GM10248 (cell line): Measurements from ENCODE around the gene ASB4.

ENCODE experiments used
- CTCF ChIA-PET: fragments of 300-600 bp; sonication (Branson Sonifier 250); formaldehyde crosslinking; extraction: SDS; loops from one replicate; lab custom pipeline; 2021; ENCODE audit warnings: antibody characterized with exemption; lab: Yijun Ruan, JAX
- POLR2A ChIA-PET: fragments of 350-650 bp; sonication (Branson Sonifier 250); formaldehyde crosslinking; extraction: SDS; loops from one replicate; lab custom pipeline; 2020; ENCODE audit warnings: antibody characterized with exemption; lab: Yijun Ruan, JAX
- DNase-seq: peaks from one replicate; pipeline ENCODE4 v3.0.0; 2012; ENCODE audit errors: extremely low spot score
- CTCF ChIP-seq: IDR thresholded peaks from 2 replicates; pipeline ENCODE4 v1.5.1; 2012; ENCODE audit warnings: mild to moderate bottlenecking, low read depth; ENCODE audit errors: extremely low read depth, missing control alignments, control extremely low read depth

The ASB4 gene

GRCh38 chr7:95478272-95479037 is 7.3 kb upstream of the ASB4 start:
- no peak for TF ChIP-seq CTCF
- ChIA-PET CTCF (interaction anchor here (0.7 to 8.7 kb wide), 8 partner anchors 11 to 1029 kb away, joined by 3 to 153 read pairs (median 20); partner anchors contain the start of genes ASB4 and PON2), POLR2A (no interaction called here)
- no peak for DNase-seq

- TF ChIP-seq CTCF, result no peak
- CTCF ChIA-PET, result interaction anchor here (1.0 to 8.7 kb wide), 6 partner anchors 11 to 1031 kb away, joined by 3 to 153 read pairs (median 4); partner anchors contain the start of gene ASB4
- no peak for DNase-seq
- POLR2A ChIA-PET, result no interaction called here
These were observed 5.6 kb upstream of the ASB4 start for GRCh38 chr7:95479992-95480624.

DNA sequence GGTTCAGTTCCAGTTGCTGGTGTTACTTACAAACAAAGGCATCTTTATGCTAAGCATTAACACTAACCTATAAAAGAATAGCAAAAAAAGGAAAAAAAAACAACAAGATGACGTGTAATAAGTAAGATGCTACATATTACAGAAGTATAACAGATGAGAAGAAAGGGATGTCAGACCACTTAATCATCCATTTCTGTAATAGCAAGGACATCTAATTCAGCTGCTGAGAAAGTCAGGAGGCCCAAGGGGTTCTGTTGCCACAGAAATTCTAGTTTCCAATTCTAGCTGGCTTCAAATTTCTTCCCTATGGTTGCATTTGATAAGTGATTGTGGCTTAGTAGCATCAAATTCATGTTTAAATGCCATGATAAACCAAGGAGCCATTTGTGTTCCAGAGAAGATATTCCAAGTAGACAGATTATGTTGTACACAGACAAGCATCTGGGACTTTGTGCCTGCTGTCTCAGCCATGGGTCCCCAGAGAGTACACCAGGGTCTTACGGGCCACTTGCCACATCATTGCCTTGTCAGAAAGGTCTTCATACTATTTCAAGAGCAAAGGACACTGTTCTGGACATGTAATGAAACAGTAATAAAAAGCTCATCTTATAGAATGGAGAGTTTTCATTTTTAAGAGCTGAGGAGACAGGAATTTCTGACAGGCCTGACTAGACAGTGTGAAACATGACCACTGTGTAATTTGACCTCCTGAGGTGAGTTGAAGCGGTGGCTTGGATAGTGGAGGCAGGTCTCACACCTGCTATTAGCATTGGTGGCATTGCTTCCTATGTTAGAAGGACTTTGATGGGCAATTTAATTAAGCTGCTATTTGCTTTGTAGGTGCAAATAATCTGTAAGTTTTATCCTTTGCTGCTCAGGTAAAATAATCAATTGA is 4.2 kb upstream of the ASB4 start:
- ChIA-PET POLR2A (no interaction called here), CTCF (interaction anchor here (1.4 to 8.7 kb wide), 4 partner anchors 9 to 29 kb away, joined by 4 to 153 read pairs (median 39); partner anchors contain the start of gene ASB4)
- no peak for DNase-seq
- TF ChIP-seq CTCF, result no peak

- CTCF ChIA-PET, result interaction anchor here (1.4 to 8.7 kb wide), 4 partner anchors 9 to 28 kb away, joined by 4 to 153 read pairs (median 39); partner anchors contain the start of gene ASB4
- TF ChIP-seq CTCF, result no peak
These were observed 3.3 kb upstream of the ASB4 start for GRCh38 chr7:95482424-95482823.

GRCh38 chr7:95490231-95490762 is 4.6 kb downstream of the ASB4 start:
- ChIA-PET CTCF (interaction anchor here (1.1 to 13.1 kb wide), 6 partner anchors 10 to 36 kb away, joined by 3 to 153 read pairs (median 4); no protein-coding TSS in a partner anchor), POLR2A (no interaction called here)
- no peak for DNase-seq
- TF ChIP-seq CTCF, result no peak

More at GRCh38 chr7:95482424-95482823, 3.3 kb upstream of the ASB4 start:
- POLR2A ChIA-PET, result no interaction called here
- no peak for DNase-seq
